K562 (cell line): ENCODE data around the gene PTPRR. TPM values are rescaled to one million over a fixed set of nuclear protein-coding genes. Genes with fewer than 3 reads are reported as not detected.

Experiments
- BHLHE40 ChIP-seq: IDR thresholded peaks from 2 replicates; pipeline ENCODE4 v1.6.1; 2011; ENCODE audit warnings: low read length, improper control_type of control experiment
- BRD9 ChIP-seq: fragments of 450-650 bp; IDR thresholded peaks from 2 replicates; pipeline ENCODE4 v1.6.1; 2018; ENCODE audit warnings: low read depth; ENCODE audit not compliant: partially characterized antibody
- CBFA2T2 ChIP-seq: fragments of 450-650 bp; conservative IDR thresholded peaks from 2 replicates; pipeline ENCODE4 v1.6.1; 2017; ENCODE audit warnings: mild to moderate bottlenecking
- CBFA2T3 ChIP-seq: fragments of 450-650 bp; IDR thresholded peaks from 2 replicates; pipeline ENCODE4 v1.6.1; 2017
- CBX8 ChIP-seq: fragments of 200-600 bp; sonication (generic); IDR thresholded peaks from 2 replicates; pipeline ENCODE4 v1.6.1; 2012; ENCODE audit warnings: borderline replicate concordance, mixed run types, low read depth, mild to moderate bottlenecking, moderate library complexity, mixed read lengths, low read length, control low read depth, inconsistent platforms; ENCODE audit not compliant: poor library complexity, severe bottlenecking; ENCODE audit errors: extremely low read depth
- CHD2 ChIP-seq: IDR thresholded peaks from 2 replicates; pipeline ENCODE4 v1.6.1; 2011; ENCODE audit warnings: low read depth, low read length
- KDM1A ChIP-seq, 2 experiments: fragments of 450-650 bp; IDR thresholded peaks; 2 replicates each; pipeline ENCODE4 v1.6.1; 2016; ENCODE audit warnings: mild to moderate bottlenecking in 2 of 2
- MIER1 ChIP-seq: fragments of 450-650 bp; IDR thresholded peaks from 2 replicates; pipeline ENCODE4 v1.6.1; 2016; ENCODE audit warnings: antibody characterized with exemption, mild to moderate bottlenecking, low read depth
- NCOR1 ChIP-seq: fragments of 450-650 bp; IDR thresholded peaks from 2 replicates; pipeline ENCODE4 v1.6.1; 2016; ENCODE audit warnings: mild to moderate bottlenecking, moderate library complexity
- RHOXF2B ChIP-seq: fragments of 250-450 bp; sonication (Bioruptor Pico); conservative IDR thresholded peaks from 2 replicates; pipeline ENCODE4 v1.5.1; 2021
- SREBF2 ChIP-seq: sonication (generic); formaldehyde crosslinking; IDR thresholded peaks from 2 replicates; pipeline ENCODE4 v1.4.0; 2020; ENCODE audit warnings: mild to moderate bottlenecking, missing genetic modification reagents
- STAT5A ChIP-seq: IDR thresholded peaks from 2 replicates; pipeline ENCODE4 v1.6.1; 2012; ENCODE audit warnings: low read length, inconsistent platforms, borderline replicate concordance
- TAL1 ChIP-seq: fragments of 450-650 bp; IDR thresholded peaks from 2 replicates; pipeline ENCODE4 v1.6.1; 2016; ENCODE audit warnings: mild to moderate bottlenecking
- TARDBP ChIP-seq: fragments of 450-650 bp; IDR thresholded peaks from 2 replicates; pipeline ENCODE4 v1.6.1; 2016
- TCF3 ChIP-seq: sonication (generic); formaldehyde crosslinking; IDR thresholded peaks from 2 replicates; pipeline ENCODE4 v1.4.0; 2020; ENCODE audit warnings: mild to moderate bottlenecking, missing genetic modification reagents
- TEAD4 ChIP-seq, 2 experiments: sonication (generic) in 1 of 2; formaldehyde crosslinking in 1 of 2; IDR thresholded peaks; 2 replicates each; pipeline versions ENCODE4 v1.6.1 to v1.8.0; 2012 to 2022; ENCODE audit warnings: borderline replicate concordance in 1 of 2, inconsistent platforms in 1 of 2, low read length in 1 of 2, mild to moderate bottlenecking in 1 of 2, missing genetic modification reagents in 1 of 2
- ZC3H8 ChIP-seq: fragments of 450-650 bp; IDR thresholded peaks from 2 replicates; pipeline ENCODE4 v1.6.1; 2017
- ZNF140 ChIP-seq: fragments of 250-450 bp; sonication (Bioruptor Pico); IDR thresholded peaks from 2 replicates; pipeline ENCODE4 v1.8.0; 2021; ENCODE audit warnings: moderate library complexity, mild to moderate bottlenecking, inconsistent platforms
- ZNF507 ChIP-seq: conservative IDR thresholded peaks from 2 replicates; pipeline ENCODE4 v1.6.1; 2017; ENCODE audit warnings: missing genetic modification characterization, missing compliant biosample characterization
- ZNF644 ChIP-seq: fragments of 200-800 bp; sonication (Bioruptor generic); IDR thresholded peaks from 2 replicates; pipeline ENCODE4 v1.6.1; 2016; ENCODE audit warnings: low read depth, missing genetic modification characterization, missing compliant biosample characterization
- polyA plus RNA-seq, 8 experiments: library from polyadenylated mRNA; depleted of rRNA in 4 of 8; stranded (reverse) in 5 of 8; unstranded in 3 of 8; fragments of >200 nt; fragmentation: Nextera tagmentation in 2 of 8; fragmentation: Illumina TruSeq in 1 of 8; extraction: Ambion mirVana in 2 of 8; extraction: Trizol in 1 of 8; gene quantifications; 2 replicates each; pipeline versions ENCODE4 v1.2.1 to v1.2.3, GENCODE V29; 2011 to 2014; ENCODE audit warnings: inconsistent platforms in 1 of 8, missing spikeins in 1 of 8
- total RNA-seq, 7 experiments: library from RNA; depleted of rRNA in 6 of 7; stranded (reverse); fragments of >200 nt in 6 of 7; fragmentation: Illumina TruSeq in 2 of 7; extraction: Trizol in 2 of 7; gene quantifications; 2 replicates each; pipeline versions ENCODE4 v1.2.1 to v1.2.3, GENCODE V29; 2011 to 2021; ENCODE audit warnings: low replicate concordance in 1 of 7
- TF ChIP-seq, protein P1 (sequence below): fragments of 450-650 bp; formaldehyde crosslinking; IDR thresholded peaks from 2 replicates; pipeline ENCODE4 v1.4.0; 2020; ENCODE audit warnings: mild to moderate bottlenecking, moderate library complexity
- TF ChIP-seq, protein P2 (sequence below): fragments of 450-650 bp; IDR thresholded peaks from 2 replicates; pipeline ENCODE4 v1.6.1; 2016; ENCODE audit warnings: borderline replicate concordance
- TF ChIP-seq, protein P3 (sequence below): fragments of 250-450 bp; sonication (Bioruptor Pico); IDR thresholded peaks from 2 replicates; pipeline ENCODE4 v1.4.0; 2020; ENCODE audit warnings: mild to moderate bottlenecking, moderate library complexity
- TF ChIP-seq, protein P4 (sequence below): fragments of 250-450 bp; sonication (Bioruptor Pico); IDR thresholded peaks from 2 replicates; pipeline ENCODE4 v1.8.0; 2021; ENCODE audit warnings: moderate library complexity, mild to moderate bottlenecking, inconsistent platforms

Gene PTPRR
- total and polyA plus RNA-seq, 9 of the 15 experiments (the other 6 are each of a cell fraction or from before 2014, with no cell fraction given), result 6.6 to 41.7 (median 12.3) TPM

DNA sequence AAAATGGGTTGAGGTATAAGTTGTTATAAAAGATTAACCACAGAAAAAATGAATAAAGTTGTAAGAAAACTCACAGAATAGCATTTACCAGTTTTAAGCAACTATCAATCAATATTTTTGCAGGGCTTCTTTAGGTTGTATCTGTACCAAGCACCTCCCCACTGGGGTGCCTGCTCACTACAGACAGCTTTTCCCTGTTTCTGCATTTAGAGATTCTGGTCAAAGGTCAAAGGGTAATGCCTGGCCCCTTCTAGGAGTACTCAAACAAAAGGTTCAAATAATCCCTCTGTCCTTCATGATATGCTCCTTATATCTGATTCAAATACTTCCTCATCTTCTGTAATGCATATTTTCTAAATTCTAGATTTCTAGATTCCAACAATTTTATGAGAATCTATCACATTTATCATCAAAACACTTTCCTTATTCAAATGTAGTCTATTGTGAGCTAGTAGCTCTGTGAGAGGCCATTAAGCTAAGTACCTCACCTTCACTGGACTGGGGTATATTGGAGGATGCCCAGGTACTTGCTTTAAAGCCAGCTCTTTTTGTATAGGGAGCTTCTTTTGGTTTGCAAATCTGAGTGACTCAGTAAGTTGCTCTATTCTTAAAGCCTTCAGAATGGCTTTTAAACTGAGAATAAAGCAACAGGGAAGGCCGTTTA lies 162.6 kb downstream of the PTPRR start (continued):
- TF ChIP-seq ZC3H8, result no peak
- TF ChIP-seq CBFA2T3, result peak; percentile 85
- no peak for TF ChIP-seq CBX8
- TF ChIP-seq CBFA2T2, result peak; percentile 76
- TF ChIP-seq BHLHE40, result no peak
- TF ChIP-seq TCF3 (CRISPR knock-in tag), result peak; percentile 68
- TF ChIP-seq, protein P1, sequence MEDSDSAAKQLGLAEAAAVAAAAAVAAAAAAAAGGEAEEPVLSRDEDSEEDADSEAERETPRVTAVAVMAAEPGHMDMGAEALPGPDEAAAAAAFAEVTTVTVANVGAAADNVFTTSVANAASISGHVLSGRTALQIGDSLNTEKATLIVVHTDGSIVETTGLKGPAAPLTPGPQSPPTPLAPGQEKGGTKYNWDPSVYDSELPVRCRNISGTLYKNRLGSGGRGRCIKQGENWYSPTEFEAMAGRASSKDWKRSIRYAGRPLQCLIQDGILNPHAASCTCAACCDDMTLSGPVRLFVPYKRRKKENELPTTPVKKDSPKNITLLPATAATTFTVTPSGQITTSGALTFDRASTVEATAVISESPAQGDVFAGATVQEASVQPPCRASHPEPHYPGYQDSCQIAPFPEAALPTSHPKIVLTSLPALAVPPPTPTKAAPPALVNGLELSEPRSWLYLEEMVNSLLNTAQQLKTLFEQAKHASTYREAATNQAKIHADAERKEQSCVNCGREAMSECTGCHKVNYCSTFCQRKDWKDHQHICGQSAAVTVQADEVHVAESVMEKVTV (CRISPR knock-in tag), result no peak
- TF ChIP-seq TARDBP, result no peak
- TF ChIP-seq ZNF140 (CRISPR knock-in tag), result no peak
- peak; percentile 54 for TF ChIP-seq NCOR1
- no peak for TF ChIP-seq ZNF644 (tag)
- no peak for TF ChIP-seq SREBF2 (CRISPR knock-in tag)
- TF ChIP-seq, protein P2, sequence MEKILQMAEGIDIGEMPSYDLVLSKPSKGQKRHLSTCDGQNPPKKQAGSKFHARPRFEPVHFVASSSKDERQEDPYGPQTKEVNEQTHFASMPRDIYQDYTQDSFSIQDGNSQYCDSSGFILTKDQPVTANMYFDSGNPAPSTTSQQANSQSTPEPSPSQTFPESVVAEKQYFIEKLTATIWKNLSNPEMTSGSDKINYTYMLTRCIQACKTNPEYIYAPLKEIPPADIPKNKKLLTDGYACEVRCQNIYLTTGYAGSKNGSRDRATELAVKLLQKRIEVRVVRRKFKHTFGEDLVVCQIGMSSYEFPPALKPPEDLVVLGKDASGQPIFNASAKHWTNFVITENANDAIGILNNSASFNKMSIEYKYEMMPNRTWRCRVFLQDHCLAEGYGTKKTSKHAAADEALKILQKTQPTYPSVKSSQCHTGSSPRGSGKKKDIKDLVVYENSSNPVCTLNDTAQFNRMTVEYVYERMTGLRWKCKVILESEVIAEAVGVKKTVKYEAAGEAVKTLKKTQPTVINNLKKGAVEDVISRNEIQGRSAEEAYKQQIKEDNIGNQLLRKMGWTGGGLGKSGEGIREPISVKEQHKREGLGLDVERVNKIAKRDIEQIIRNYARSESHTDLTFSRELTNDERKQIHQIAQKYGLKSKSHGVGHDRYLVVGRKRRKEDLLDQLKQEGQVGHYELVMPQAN, result no peak
- TF ChIP-seq, protein P3, sequence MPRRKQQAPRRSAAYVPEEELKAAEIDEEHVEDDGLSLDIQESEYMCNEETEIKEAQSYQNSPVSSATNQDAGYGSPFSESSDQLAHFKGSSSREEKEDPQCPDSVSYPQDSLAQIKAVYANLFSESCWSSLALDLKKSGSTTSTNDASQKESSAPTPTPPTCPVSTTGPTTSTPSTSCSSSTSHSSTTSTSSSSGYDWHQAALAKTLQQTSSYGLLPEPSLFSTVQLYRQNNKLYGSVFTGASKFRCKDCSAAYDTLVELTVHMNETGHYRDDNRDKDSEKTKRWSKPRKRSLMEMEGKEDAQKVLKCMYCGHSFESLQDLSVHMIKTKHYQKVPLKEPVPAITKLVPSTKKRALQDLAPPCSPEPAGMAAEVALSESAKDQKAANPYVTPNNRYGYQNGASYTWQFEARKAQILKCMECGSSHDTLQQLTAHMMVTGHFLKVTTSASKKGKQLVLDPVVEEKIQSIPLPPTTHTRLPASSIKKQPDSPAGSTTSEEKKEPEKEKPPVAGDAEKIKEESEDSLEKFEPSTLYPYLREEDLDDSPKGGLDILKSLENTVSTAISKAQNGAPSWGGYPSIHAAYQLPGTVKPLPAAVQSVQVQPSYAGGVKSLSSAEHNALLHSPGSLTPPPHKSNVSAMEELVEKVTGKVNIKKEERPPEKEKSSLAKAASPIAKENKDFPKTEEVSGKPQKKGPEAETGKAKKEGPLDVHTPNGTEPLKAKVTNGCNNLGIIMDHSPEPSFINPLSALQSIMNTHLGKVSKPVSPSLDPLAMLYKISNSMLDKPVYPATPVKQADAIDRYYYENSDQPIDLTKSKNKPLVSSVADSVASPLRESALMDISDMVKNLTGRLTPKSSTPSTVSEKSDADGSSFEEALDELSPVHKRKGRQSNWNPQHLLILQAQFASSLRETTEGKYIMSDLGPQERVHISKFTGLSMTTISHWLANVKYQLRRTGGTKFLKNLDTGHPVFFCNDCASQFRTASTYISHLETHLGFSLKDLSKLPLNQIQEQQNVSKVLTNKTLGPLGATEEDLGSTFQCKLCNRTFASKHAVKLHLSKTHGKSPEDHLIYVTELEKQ (CRISPR knock-in tag), result no peak
- TF ChIP-seq, protein P4, sequence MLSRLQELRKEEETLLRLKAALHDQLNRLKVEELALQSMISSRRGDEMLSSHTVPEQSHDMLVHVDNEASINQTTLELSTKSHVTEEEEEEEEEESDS (CRISPR knock-in tag), result no peak
- no peak for TF ChIP-seq RHOXF2B (CRISPR knock-in tag)
- TF ChIP-seq TEAD4 (IDR thresholded peaks at IDR 0.05; ENCODE audit: low read length), result peak; percentile 80
- TF ChIP-seq TEAD4 (CRISPR knock-in tag; IDR thresholded peaks at IDR 0.05; ENCODE audit: borderline replicate concordance), result no peak
- TF ChIP-seq MIER1, result no peak
- TF ChIP-seq CHD2, result no peak
- TF ChIP-seq KDM1A (IDR thresholded peaks at IDR 0.05), result 0 out of 4 replicates have a peak, but pooled peaks of 1 of the 2 experiments have one; percentile 12
- TF ChIP-seq STAT5A, result peak; percentile 30; the same call in 1 of the 2 replicates
- peak; percentile 68 for TF ChIP-seq TAL1
- TF ChIP-seq BRD9, result no peak
- no peak for TF ChIP-seq ZNF507
